ENCODE results near the gene SLX4IP. TPM values are rescaled to one million over a fixed set of nuclear protein-coding genes. Genes with fewer than 3 reads are reported as not detected.

The SLX4IP gene
- total RNA-seq, 2 donors from 2014 or later: 4.7 to 5.8 TPM

GRCh38 chr20:10436053-10436699 lies 1.1 kb downstream of the SLX4IP start:
- no peaks in the 10 kb centered on the region for H3K9me3 ChIP-seq
- ATAC-seq (ENCODE audit: insufficient number of reproducible peaks, low FRiP score, low read depth): no peak
- no peak for TF ChIP-seq CTCF (IDR thresholded peaks at IDR 0.05)
- no peak overlapping the region for H3K4me3 ChIP-seq
- DNase-seq (ENCODE audit: low spot score): no peak
- peaks cover 17 to 23% of the 10 kb centered on the region in 2 donors for H3K4me1 ChIP-seq (ENCODE audit: control insufficient read depth in 1 of 2, low read depth in 2 of 2)
- H3K36me3 ChIP-seq: no peaks in the 10 kb centered on the region
- no peaks in the 10 kb centered on the region for H3K27me3 ChIP-seq (replicated peaks; ENCODE audit: insufficient read depth)
- no peak overlapping the region for H3K27ac ChIP-seq

- DNase-seq (ENCODE audit: low spot score): no peak
- H3K9me3 ChIP-seq: no peaks in the 10 kb centered on the region
- no peak for ATAC-seq (ENCODE audit: insufficient number of reproducible peaks, low FRiP score, low read depth)
- H3K27me3 ChIP-seq (replicated peaks; ENCODE audit: insufficient read depth): no peaks in the 10 kb centered on the region
- H3K4me1 ChIP-seq (ENCODE audit: control insufficient read depth in 1 of 2, low read depth in 2 of 2): peaks cover 6% of the 10 kb centered on the region in 2 donors
- no peak overlapping the region for H3K27ac ChIP-seq
- no peak for TF ChIP-seq CTCF (IDR thresholded peaks at IDR 0.05)
- no peaks in the 10 kb centered on the region for H3K36me3 ChIP-seq
- H3K4me3 ChIP-seq: no peak overlapping the region
These were observed 3.1 kb downstream of the SLX4IP start for GRCh38 chr20:10438217-10438616.

- H3K4me3 ChIP-seq: no peak overlapping the region
- H3K27me3 ChIP-seq (replicated peaks; ENCODE audit: insufficient read depth): no peaks in the 10 kb centered on the region
- no peaks in the 10 kb centered on the region for H3K4me1 ChIP-seq (ENCODE audit: control insufficient read depth in 1 of 2, low read depth in 2 of 2)
- H3K9me3 ChIP-seq: no peaks in the 10 kb centered on the region
- no peak for TF ChIP-seq CTCF (IDR thresholded peaks at IDR 0.05)
- DNase-seq (ENCODE audit: low spot score) (no peak), ATAC-seq (ENCODE audit: insufficient number of reproducible peaks, low FRiP score, low read depth) (no peak)
- no peak overlapping the region for H3K27ac ChIP-seq
- no peaks in the 10 kb centered on the region for H3K36me3 ChIP-seq
These were observed 8.8 kb downstream of the SLX4IP start for GRCh38 chr20:10443936-10444335.

GRCh38 chr20:10445758-10446157 lies 10.7 kb downstream of the SLX4IP start:
- no peak for TF ChIP-seq CTCF (IDR thresholded peaks at IDR 0.05)
- H3K4me1 ChIP-seq (ENCODE audit: control insufficient read depth in 1 of 2, low read depth in 2 of 2): no peaks in the 10 kb centered on the region
- no peaks in the 10 kb centered on the region for H3K36me3 ChIP-seq
- no peak overlapping the region for H3K27ac ChIP-seq
- no peaks in the 10 kb centered on the region for H3K9me3 ChIP-seq
- ATAC-seq (ENCODE audit: insufficient number of reproducible peaks, low FRiP score, low read depth) (no peak), DNase-seq (ENCODE audit: low spot score) (no peak)
- no peak overlapping the region for H3K4me3 ChIP-seq
- no peaks in the 10 kb centered on the region for H3K27me3 ChIP-seq (replicated peaks; ENCODE audit: insufficient read depth)

- Histone ChIP-seq H3K4me1 (ENCODE audit: control insufficient read depth in 1 of 2, low read depth in 2 of 2) (no peaks in the 10 kb centered on the region), H3K27me3 (replicated peaks; ENCODE audit: insufficient read depth) (no peaks in the 10 kb centered on the region), H3K4me3 (no peak overlapping the region), H3K27ac (no peak overlapping the region), H3K36me3 (no peaks in the 10 kb centered on the region), H3K9me3 (no peaks in the 10 kb centered on the region)
- DNase-seq (ENCODE audit: low spot score) (no peak), ATAC-seq (ENCODE audit: insufficient number of reproducible peaks, low FRiP score, low read depth) (no peak)
- TF ChIP-seq CTCF (IDR thresholded peaks at IDR 0.05): no peak
These were observed 11.9 kb downstream of the SLX4IP start for GRCh38 chr20:10447028-10447427.
